HG03039 (cell line): Measurements from ENCODE around the gene KLHDC8B.

Experiments used
- ATAC-seq: cut with Tn5 transposase; IDR thresholded peaks from one replicate; pipeline ENCODE4 v1.9.1; 2021; ENCODE audit warnings: mild to moderate bottlenecking, moderate library complexity; ENCODE audit not compliant: unreplicated experiment

Gene KLHDC8B

DNA sequence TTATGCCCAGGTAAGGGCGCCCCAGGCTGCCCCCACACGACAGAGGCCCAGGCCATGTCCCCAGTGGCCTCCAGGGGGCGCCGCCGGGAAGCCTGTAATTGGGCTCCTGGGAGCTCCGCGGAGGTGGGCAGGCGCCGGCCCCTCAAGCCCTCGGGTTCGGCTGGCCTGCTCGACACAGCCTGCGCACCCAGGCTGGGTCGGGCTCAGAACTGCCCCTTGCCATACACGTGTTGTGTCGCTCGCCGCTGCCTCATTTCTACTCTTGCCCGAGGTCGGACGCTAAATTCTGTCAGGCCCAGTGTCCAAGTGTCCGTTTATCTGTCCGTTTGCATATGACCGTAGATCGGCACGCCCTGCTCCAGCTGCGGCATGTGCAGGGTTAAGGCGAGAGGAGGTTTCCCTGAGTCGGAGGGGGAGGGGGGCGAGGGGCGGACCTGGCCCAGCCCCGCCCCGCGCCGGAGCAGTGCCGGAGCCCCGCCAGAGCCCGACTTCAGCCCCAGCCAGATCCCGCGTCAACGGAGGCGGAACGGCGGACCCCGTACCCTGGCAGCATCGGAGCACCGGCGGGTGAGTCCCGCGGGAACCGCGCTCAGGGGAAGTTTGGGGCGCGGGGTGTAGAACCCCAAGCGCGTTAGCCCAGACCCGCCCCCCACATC lies at the start of gene KLHDC8B:
TSS of gene KLHDC8B (plus strand) at position 480 of the 656 bp plus-strand sequence. CDS start 1,172 bp downstream, outside the sequence.
- peak; percentile 42 for ATAC-seq

DNA sequence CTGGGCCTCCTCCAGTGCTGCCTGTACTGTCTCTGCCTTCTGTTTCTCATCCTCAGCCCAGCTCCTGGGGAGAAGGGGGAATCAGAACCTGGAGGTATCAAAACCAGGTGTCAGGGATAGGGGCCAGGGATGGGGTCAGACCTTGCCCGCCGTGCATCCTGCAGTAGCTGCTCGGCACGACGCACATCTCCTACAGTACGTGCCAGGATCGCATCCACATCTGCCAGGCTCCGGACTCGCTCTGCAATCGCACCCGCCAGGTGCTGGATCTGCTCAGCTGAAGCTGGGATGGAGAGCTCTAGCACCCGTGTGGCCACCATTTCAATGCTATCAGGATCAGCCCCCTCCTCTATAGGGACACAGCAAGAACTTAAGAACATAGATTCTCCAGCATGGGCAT lies 49.4 kb upstream of the KLHDC8B start:
- no peak for ATAC-seq

DNA sequence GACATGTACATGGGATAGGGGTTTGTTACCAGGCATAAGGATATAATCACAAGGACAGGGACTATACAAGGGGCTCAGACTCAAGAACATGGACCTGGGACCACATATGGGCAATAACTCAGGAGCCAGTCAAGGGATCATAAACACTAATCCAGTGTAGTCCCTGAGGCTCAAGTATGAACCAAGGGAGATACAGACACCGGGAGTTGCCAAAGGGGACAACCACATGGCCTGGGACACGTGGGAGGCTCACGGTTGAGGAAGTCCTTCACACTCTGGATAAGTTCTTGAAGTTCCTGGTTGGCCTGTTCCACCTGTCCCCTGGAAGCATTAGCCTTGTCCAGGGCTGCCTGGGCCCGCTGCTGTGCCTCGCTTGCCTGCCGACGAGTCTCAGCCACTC lies 48.9 kb upstream of the KLHDC8B start:
- no peak for ATAC-seq

DNA sequence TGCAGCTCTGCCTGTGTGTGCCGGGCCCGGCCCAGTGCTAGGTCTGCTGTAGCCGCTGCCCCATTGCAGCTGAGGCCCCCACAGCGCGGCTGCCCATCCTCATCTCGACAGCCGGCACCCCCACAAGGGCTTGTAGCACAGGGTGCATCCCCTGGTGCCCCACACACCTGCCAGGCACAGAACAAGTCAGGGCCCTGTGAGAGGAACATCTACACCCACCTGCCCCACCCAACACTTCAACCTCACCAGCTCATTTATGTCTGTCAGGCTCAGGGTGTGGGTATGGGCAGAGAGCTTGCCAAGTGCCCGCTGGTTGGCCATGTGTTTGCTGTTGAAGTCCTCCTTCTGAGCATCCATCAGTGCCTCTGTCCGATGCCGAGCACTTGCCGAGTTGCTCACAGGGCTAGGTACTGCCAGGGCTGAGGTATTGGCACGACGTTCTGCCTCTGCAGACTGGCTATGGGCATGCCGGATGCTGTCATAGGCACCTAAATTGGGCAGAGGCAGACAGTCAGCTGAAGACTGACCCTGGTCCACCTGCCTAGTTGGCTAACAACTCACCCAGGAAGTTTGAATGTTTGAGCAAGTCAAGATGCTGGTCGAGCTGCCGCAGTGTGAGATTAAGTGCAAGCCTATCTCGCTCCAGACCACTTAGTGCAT lies 48.4 kb upstream of the KLHDC8B start:
- no peak for ATAC-seq

DNA sequence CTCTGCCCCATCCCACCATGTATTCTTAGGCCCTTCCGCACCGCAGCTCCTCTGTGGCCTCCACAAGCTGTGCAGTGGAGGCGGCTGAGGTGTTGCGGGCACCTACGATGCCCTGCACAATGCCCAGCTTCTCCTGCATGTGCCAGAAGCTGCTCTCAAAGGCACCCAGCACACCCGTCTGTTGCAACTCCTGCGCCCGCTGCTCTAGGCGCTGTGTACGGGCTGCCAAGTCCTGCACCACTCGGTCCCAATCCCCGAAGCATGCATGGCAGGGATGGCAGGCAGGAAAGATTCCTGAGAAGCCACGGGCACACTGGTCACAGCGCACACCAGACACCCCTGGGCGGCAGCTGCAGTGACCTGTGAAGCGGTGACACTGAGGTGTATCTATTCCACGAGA lies 47.7 kb upstream of the KLHDC8B start:
- ATAC-seq: no peak

DNA sequence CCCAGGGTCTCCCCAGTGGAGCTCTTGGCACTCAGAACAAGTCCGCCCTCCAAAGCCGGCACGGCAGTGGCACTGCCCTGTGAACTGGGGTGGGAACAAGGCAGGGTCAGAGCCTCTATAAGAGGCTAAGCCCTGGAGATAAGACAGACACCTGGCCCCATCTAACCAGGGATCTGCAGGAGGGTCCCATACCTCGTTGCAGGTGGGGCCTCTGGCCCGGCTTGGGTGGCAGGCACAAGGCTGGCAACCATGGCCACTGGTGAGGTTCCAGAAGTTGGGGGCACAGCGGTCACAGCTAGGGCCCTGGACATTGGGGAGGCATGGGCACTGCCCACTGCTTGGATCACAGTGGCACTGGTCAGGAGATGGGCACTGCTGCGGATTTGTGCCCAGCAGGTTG lies 47.2 kb upstream of the KLHDC8B start:
- ATAC-seq: no peak

DNA sequence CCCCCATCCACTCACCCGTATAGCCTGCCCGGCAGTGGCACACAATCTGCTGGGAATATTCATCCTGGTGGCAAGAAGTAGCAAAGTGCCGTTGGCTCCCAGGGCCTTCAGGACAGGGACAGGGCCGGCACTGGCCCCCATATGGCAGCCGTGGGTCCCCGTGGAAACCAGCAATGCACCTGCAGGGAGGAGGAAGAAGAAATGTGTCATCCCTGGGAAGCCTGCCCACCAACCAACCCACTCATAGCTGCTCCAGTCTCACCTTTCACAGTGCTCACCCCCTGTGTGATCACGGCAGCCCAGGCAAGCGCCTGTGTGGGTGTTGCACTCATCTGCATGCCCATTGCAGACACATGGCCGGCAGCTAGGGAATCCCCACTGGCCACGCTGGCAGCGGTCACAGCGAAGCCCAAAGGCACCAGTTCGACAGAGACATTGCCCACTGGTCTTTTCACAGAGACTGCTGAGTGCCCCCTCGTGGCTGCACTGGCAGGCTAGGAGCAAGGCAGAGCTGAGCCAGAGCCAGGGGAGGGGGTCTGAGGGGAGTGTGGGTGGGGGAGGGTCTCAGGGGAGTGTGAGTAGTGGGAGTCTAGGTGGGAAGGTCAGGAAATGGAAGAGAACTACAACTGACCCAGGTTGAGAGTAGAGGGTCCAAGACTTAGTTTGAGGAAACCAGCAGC lies 46.3 kb upstream of the KLHDC8B start:
- no peak for ATAC-seq

DNA sequence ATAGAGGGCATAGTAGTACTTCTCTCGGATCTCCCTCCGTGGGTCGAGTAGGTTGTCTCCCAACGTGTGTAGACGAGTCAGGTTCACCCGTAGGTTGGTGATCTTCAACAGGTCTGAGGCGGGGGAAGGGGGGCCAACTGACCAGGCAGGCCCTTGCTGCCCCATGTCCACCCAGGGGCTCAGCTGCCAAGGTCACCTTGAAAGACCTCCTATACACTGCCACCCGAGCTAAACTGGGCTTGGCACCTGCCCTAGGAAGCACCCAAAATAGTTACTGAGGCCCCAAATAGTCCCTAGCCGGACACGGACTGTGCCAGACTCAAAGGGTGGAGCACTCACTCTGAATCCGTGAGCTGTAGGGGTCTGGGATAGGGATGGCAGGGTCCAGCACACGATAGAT lies 40.4 kb upstream of the KLHDC8B start:
- no peak for ATAC-seq

DNA sequence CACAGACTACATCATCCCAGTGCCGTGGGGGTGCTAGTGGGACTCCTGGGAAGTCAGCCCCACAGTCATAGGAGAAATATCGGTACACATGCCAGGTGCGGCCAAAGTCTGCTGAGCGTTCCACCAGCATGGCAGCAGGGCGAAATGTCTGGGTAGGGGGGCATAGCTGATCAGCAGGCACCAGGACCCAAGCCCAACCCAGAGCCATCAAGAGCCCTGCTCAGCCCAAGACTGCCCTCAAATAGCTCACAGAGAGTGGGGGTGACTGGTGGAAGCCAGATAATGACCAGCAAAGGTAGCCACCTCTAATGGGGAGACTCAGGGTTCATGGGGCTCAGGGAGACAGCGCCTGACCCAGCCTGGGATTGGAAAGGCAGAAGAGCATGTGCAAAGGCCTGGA lies 39.8 kb upstream of the KLHDC8B start:
- ATAC-seq: no peak

DNA sequence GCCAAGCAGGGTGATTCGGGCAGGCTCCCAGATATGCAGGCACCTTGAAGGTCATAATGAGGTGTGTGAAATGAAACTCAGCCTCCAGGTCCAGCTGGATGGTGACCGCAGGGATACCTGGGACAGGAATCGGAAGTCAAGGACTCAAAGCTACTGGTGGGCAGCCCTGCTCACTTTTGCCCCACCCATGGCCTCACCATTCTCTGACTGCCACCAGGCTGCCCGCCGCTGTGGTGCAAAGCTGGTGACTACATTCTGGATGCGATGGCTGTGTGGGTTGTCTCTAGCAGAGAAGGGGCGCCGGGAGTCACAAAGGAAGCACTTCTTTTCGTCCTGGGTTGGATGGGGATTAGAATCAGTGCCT lies 39.3 kb upstream of the KLHDC8B start:
- no peak for ATAC-seq

DNA sequence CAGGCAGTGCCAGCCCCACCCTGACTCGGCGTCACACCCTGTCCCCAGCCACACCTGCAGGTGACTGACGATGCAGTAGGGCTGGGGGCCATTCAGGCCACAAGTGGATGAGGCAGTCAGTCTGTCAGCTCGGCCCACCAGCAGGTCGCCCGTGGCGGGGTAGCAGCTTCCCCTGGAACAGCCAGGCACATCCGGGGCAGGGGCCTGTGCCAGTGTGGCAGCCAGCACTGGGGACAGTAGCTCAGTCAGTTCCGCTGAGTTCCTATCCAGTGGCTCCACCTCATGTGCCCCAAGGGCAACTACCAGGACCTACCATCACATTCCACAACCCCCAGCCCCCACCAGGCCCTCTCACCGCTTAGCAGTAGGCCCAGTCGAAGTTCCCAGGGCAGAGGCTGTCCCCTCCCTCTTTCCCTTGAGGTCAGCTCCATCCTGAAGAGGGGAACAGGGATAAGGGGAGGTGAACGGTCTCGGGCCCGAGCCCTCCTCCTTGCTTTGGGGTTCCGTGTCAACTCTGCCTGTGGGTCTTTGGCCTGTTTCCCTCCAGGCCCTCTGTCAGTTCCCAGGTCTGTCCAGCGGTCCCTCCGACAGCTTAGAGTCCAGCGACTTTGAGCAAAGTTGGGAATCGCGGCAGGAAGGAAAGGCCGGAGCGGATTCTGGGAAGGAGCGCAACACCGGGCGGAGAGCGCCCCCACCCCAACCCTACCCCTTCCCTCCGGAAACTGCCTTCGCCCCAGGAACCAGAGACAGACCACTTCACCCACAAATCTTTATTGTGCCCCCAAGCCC lies 38.8 kb upstream of the KLHDC8B start, which contains the start of gene LAMB2:
TSS of gene LAMB2 (minus strand) at position 614 of the 789 bp plus-strand sequence. CDS start at position 431, 183 bp downstream.
- no peak for ATAC-seq

DNA sequence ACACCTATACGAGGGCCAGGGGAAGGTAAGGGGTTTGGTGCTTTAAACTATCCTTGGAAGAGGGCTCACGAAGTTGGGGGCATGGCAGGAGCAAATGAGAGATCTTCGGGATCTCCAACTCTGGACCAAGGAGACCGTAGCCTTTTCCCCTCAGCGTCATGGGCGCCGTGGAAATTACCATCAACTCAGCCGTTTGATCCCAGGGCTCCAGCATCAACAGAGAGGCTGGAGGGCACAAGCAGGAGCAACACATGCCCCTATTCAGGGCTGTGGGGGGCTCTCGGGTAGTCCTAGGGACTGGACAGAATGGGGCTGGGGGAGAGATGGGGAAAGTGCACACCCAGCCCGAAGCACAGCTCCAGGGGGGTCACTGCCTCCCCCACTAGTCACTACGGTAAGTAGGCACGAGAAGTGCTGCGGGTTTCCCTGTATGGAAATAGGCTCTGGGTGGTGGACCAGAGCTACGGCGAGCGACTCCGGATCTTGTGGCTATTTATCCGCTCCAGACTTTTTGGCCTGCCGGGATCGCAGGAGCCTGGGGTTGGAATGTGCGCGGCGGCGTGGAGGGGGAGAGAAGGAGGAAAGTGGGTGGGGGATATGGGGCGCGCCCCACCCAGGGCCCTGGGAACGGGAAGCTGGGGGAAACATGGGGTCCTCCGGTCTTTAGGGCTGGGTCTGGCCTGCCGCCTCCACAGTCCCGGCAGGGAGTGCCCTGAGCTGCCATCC lies 38.0 kb upstream of the KLHDC8B start:
- no peak for ATAC-seq

DNA sequence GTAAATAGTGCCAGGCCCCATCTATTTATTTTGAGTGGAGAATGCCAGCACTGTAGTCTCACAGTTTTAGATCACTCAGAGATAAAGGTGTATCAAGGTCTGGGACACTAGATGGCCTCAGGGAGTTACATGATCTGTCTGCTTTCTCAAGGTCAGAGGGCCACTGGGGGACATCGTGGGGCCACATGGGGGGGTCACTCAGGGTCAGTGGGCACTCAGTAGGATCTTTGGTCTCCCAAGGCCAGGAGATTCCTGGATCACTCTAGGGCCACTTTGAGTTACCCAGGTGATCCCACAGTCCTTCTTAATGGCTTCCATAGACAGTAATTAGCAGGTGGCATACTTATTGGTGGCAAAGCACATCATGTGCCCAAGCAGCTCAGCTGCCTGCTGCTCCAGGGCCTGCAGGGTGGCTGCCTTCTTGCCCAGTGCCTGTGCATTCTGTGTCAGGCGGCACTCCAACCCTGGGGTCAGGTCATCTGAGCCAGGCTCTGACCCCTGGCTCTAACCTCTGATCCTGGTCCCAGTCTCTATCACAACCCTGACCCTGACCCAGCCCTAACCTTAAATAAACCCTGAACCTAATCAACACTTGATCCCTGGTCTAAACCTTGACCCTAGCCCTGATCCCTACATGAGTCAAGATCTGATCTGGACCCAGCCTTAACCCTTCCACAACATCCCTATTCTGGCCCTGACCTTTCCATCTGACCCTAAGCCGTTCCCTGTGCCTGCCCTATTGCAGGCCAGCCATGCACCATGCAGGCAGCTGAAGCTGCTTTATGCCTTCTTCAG lies 36.7 kb upstream of the KLHDC8B start:
- no peak for ATAC-seq

DNA sequence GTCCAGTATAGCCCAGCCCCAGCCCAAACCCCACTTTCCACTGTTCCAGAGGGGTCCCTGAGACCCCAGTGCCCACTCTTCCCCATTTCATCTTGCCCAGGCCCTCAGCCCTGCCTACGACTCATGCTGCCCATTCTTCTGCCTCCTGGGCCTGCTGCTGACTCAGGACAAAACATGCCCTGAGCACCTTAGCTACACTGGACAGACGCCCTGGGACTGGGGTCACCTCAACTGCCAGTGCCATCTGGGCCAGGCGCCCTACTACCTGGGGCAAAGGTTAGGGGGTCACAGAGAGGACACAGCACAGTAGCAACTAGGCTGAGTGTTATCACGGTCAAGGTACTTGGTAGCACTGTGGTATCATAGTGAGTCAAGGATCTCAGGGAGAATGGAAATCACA lies 35.9 kb upstream of the KLHDC8B start:
- ATAC-seq: no peak

DNA sequence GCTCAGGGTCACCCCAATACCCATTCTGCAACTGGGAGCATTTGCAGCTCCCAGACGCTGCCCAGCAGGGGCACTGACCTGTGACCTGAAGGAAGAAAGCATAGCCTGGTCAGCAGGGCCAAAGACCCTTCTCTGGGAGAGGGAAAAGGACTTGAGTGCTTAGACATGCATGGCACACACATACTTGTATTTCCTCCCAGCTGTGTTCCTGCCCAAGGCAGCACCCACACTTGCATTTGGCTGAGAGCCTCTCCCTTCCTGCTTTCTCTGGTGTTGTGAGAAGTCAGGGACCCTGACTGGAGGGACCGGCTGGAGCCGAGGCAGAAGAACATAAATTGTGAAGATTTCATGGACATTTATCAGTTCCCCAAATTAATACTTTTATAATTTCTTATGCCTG lies 31.3 kb upstream of the KLHDC8B start:
- no peak for ATAC-seq

DNA sequence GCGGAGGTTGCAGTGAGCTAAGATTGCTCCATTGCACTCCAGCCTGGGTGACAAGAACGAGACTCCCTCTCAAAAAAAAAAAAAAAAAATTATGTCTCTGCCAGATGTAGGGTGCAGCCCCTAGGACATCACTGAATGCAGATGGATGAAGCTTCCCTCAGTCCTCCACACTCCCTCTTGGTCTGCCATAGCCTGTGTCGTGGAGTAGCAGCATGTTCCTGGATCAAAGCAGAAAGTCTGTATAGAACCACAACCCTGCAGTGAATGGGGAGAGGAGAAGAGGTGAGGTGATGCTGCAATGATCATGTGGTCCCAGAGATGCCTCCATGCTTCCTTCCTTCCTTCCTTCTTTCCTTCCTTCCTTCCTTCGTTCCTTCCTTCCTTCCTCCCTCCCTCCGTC lies 23.2 kb upstream of the KLHDC8B start:
- ATAC-seq: no peak

DNA sequence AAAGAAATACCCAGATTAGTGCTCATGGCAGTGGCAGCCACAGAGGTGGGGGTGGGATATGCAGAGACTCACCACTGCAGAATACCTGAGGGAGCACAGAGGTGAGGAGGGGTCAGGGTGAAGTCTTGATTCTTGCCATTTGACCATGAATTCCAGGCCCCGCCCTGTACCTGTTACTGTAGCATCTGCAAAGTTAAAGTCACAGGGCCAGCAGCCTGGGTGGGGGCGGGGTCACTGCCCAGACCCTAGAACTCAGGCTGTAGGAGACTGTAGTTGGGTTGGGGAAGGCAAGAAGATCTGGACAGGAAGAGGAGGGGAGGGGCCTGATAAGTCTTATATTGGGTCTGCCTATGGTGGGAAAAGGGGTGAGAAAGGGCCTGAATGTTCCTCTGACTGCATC lies 19.8 kb upstream of the KLHDC8B start:
- no peak for ATAC-seq

DNA sequence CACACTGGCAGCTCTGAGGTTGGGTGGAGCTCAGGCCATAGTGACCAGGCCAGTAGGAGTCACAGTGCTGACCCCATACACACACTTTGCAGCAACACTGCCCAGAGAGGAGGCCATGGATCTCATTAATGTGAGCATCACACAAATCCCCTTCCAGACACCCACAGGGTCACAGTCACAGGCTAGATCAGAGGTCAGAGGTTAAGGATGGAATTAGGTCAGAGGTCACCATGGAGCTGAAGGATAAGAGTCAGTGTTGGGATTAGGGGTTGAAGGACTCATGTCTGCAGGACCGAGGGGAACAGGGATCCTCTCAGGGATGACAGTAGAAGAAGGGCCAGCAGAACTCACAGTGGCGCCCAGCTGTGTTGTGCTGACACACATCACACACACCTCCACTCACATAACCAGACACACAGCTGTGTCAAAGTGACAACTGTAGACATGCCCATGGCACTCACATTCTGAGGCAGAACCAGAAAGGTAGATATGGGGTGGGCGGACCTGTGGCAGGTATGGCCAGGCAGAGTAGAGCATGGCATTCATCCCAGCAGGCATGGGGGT lies 18.0 kb upstream of the KLHDC8B start:
- no peak for ATAC-seq

DNA sequence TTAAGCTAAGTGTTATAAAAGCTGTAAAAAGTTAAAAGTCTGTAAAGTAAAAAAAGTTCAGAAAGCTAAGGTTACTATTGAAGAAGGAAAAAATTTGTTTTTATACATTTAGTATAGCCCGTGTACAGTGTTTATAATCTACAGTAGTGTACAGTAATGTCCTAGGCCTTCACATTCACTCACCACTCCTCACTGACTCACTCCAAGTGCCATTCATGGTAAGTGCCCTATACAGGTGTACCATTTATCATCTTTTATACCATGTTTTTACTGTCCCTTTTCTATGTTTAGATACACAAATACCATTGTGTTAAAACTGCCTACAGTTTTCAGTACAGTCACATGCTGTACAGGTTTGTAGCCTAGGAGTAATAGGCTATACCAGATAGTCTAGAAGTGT lies 14.1 kb upstream of the KLHDC8B start:
- ATAC-seq: no peak
